Endothelial cell of umbilical vein (primary cell): ENCODE results near the gene SLC39A3. TPM values are rescaled to one million over a fixed set of nuclear protein-coding genes. Genes with fewer than 3 reads are reported as not detected.
"Not testable (repeated sequence)": the region's sequence is repeated elsewhere in the genome, so short reads cannot be mapped to it uniquely, and the experiment has no call there.

Experiments
- BruUV-seq: library from RNA; stranded (reverse); fragments of 400-500 nt; replicated peaks from 2 replicates; lab custom pipeline; 2021; lab: Mats Ljungman, UMichigan
- CTCF ChIA-PET: fragments of 300-600, 350-600 bp; sonication (Branson Sonifier 250); formaldehyde crosslinking; loops from one replicate; lab custom pipeline; 2021; ENCODE audit warnings: antibody characterized with exemption, inconsistent platforms; lab: Charles Lee
- POLR2A ChIA-PET: fragments of 300-600, 350-600 bp; sonication (Branson Sonifier 250); formaldehyde crosslinking; loops from one replicate; lab custom pipeline; 2021; ENCODE audit warnings: antibody characterized with exemption, inconsistent platforms; lab: Charles Lee
- DNase-seq: peaks from one replicate; pipeline ENCODE4 v3.0.0-alpha.2; 2011; ENCODE audit warnings: low read depth, low spot score
- FAIRE-seq: peaks from 2 replicates; lab custom pipeline; 2011; peaks lifted over from hg19 to GRCh38; lab: Jason Lieb, UNC
- H2AFZ ChIP-seq: 2 replicates; pipeline ENCODE4 v1.6.0; 2012; ENCODE audit warnings: low read depth, low read length, control low read depth, inconsistent platforms
- H3K27ac ChIP-seq: 2 replicates; pipeline ENCODE4 v1.5.1; 2011; ENCODE audit warnings: low read depth, mild to moderate bottlenecking, control low read depth, low read length, moderate library complexity; ENCODE audit not compliant: insufficient read depth
- H3K27me3 ChIP-seq, 2 experiments: 2 replicates each; pipeline versions ENCODE4 v1.6.0 to v1.6.1; 2011; ENCODE audit warnings: low read length in 2 of 2, mixed read lengths in 1 of 2; ENCODE audit not compliant: control insufficient read depth in 2 of 2, insufficient read depth in 2 of 2
- H3K36me3 ChIP-seq, 2 experiments: 2 replicates in 1 of 2; 3 replicates in 1 of 2; pipeline ENCODE4 v1.5.1; 2011; ENCODE audit warnings: low read length in 2 of 2, mild to moderate bottlenecking in 1 of 2, moderate library complexity in 1 of 2; ENCODE audit not compliant: control insufficient read depth in 2 of 2, insufficient read depth in 2 of 2; ENCODE audit errors: extremely low read depth in 1 of 2
- H3K4me1 ChIP-seq: 3 replicates; pipeline ENCODE4 v1.5.1; 2011; ENCODE audit warnings: mild to moderate bottlenecking, low read length; ENCODE audit not compliant: control insufficient read depth, insufficient read depth; ENCODE audit errors: extremely low read depth
- H3K4me2 ChIP-seq: 2 replicates; pipeline ENCODE4 v1.6.1; 2011; ENCODE audit warnings: low read length, control low read depth, mixed read lengths; ENCODE audit not compliant: insufficient read depth
- H3K4me3 ChIP-seq, 3 experiments: fragments of 200-600 bp in 1 of 3; sonication (generic), shearing (Covaris generic) in 1 of 3; replicated peaks in 1 of 3; 2 replicates each; pipeline ENCODE4 v1.5.1; 2011 to 2016; ENCODE audit warnings: control low read depth in 3 of 3, low read length in 3 of 3, mild to moderate bottlenecking in 2 of 3, inconsistent platforms in 1 of 3, low read depth in 1 of 3, moderate library complexity in 1 of 3; ENCODE audit not compliant: insufficient read depth in 1 of 3
- H3K79me2 ChIP-seq: 2 replicates; pipeline ENCODE4 v1.6.0; 2012; ENCODE audit warnings: low read length, inconsistent platforms; ENCODE audit not compliant: control insufficient read depth, insufficient read depth
- H3K9ac ChIP-seq: replicated peaks from 2 replicates; pipeline ENCODE3; 2011; ENCODE audit warnings: low read length, control low read depth; ENCODE audit not compliant: insufficient read depth; ENCODE audit errors: extremely low read depth
- H3K9me1 ChIP-seq: replicated peaks from 3 replicates; pipeline ENCODE4 v1.6.0; 2011; ENCODE audit warnings: mild to moderate bottlenecking, low read length; ENCODE audit not compliant: control insufficient read depth, insufficient read depth; ENCODE audit errors: extremely low read depth
- H3K9me3 ChIP-seq: replicated peaks from 2 replicates; pipeline ENCODE4 v1.5.1; 2012; ENCODE audit warnings: low read length, inconsistent platforms; ENCODE audit not compliant: control insufficient read depth, insufficient read depth
- H4K20me1 ChIP-seq: replicated peaks from 2 replicates; pipeline ENCODE3; 2011; ENCODE audit warnings: mild to moderate bottlenecking, low read length; ENCODE audit not compliant: control insufficient read depth, insufficient read depth; ENCODE audit errors: extremely low read depth
- EZH2 ChIP-seq: IDR thresholded peaks from 2 replicates; pipeline ENCODE4 v1.6.1; 2012; ENCODE audit warnings: borderline replicate concordance, low read depth, mild to moderate bottlenecking, moderate library complexity, low read length, inconsistent platforms; ENCODE audit not compliant: severe bottlenecking
- FOS ChIP-seq: IDR thresholded peaks from 2 replicates; pipeline ENCODE4 v1.6.1; 2011; ENCODE audit warnings: mild to moderate bottlenecking, low read length, moderate library complexity, borderline replicate concordance; ENCODE audit not compliant: insufficient read depth
- GATA2 ChIP-seq: IDR thresholded peaks from 2 replicates; pipeline ENCODE4 v1.7.0; 2011; ENCODE audit warnings: low read depth, mild to moderate bottlenecking, moderate library complexity, mixed read lengths, low read length; ENCODE audit not compliant: insufficient read length, insufficient read depth
- JUN ChIP-seq: IDR thresholded peaks from 2 replicates; pipeline ENCODE4 v1.6.1; 2011; ENCODE audit warnings: borderline replicate concordance, low read depth; ENCODE audit not compliant: insufficient read length, insufficient read depth
- MYC ChIP-seq: IDR thresholded peaks from one replicate; pipeline ENCODE4 v1.6.1; 2011; ENCODE audit warnings: mild to moderate bottlenecking, low read depth, low read length
- POLR2A ChIP-seq: IDR thresholded peaks from 2 replicates; pipeline ENCODE4 v1.6.1; 2012; ENCODE audit warnings: low read depth, mild to moderate bottlenecking, control low read depth, low read length
- POLR2AphosphoS5 ChIP-seq: IDR thresholded peaks from 2 replicates; pipeline ENCODE4 v1.6.1; 2012; ENCODE audit warnings: low read depth, mild to moderate bottlenecking, control low read depth, low read length, moderate library complexity; ENCODE audit not compliant: insufficient read depth
- dilution Hi-C: fragments of 300-500 bp; cut with MboI; formaldehyde crosslinking; loops from one replicate; pipeline ENCODE4 v1.15.0; 2019; ENCODE audit warnings: low sequenced_read_pairs; ENCODE audit not compliant: extremely low pct_ligation_motif_present
- intact Hi-C: fragments of 100-400 bp; cut with micrococcal nuclease; formaldehyde crosslinking; loops from one replicate; pipeline ENCODE4 v1.10.0; 2022
- polyA plus RNA-seq, 4 experiments: library from polyadenylated mRNA; depleted of rRNA in 3 of 4; stranded (reverse) in 3 of 4; unstranded in 1 of 4; fragments of >200 nt; gene quantifications; 2 replicates each; pipeline versions ENCODE4 v1.2.1 to v1.2.3, GENCODE V29; 2011 to 2012; ENCODE audit warnings: missing spikeins in 1 of 4
- total RNA-seq: library from RNA; stranded (reverse); gene quantifications from 2 replicates; pipeline ENCODE4 v1.2.3, GENCODE V29; 2021
- TF ChIP-seq, protein P1 (sequence below), 2 donors: IDR thresholded peaks; 1 replicate in 1 of 2; 2 replicates in 1 of 2; pipeline ENCODE4 v1.5.1; 2011; ENCODE audit warnings: low read length in 2 of 2, mild to moderate bottlenecking in 2 of 2, moderate library complexity in 2 of 2, control low read depth in 1 of 2, inconsistent platforms in 1 of 2, low read depth in 1 of 2; ENCODE audit not compliant: insufficient read depth in 1 of 2; ENCODE audit errors: extremely low read depth in 1 of 2
- TF ChIP-seq, protein P2 (sequence below): IDR thresholded peaks from 2 replicates; pipeline ENCODE4 v1.6.1; 2011; ENCODE audit not compliant: insufficient read depth, insufficient read length

SLC39A3 gene
- total and polyA plus RNA-seq, 2 donors (not counting 3 experiments of a cell fraction or from before 2014, with no cell fraction given) = 28.0 to 43.1 TPM

DNA sequence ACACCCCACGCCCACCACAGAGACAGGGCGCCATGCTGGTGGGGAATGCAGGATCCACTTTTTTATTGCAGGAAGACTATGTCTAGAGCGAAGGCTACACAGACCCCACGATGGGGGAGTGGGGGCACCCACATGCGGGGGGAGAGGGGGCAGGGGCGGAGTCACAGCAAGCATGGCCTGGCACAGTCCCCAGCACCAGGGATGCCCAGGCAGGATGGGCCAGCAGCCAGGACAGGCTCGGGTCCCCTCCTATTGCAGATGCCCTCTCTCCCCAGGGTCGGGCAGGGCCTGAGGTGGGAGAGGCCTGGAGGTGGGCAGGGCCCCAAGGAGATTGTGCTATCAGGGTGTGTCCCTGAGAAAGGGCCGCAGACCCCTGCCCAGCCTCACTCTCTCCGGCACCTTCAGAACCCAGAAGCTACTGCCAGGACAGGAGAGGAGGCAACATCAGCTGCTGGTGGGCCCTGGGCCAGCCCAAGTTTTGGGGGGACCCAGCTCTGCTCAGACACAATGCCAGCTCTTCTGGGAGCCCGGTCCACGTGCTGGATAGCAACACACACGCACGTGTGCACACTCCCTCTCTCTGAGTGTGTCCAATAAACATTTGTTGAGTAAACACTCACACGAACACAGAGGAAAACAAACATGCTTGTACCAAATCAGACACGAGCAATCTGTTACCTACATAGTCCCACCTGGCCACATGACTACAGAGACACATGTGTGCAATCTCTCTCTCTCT, 25.1 kb downstream of the SLC39A3 start:
- dilution Hi-C loops = no loop called here
- POLR2A ChIA-PET = no interaction called here
- FAIRE-seq = no peak

DNA sequence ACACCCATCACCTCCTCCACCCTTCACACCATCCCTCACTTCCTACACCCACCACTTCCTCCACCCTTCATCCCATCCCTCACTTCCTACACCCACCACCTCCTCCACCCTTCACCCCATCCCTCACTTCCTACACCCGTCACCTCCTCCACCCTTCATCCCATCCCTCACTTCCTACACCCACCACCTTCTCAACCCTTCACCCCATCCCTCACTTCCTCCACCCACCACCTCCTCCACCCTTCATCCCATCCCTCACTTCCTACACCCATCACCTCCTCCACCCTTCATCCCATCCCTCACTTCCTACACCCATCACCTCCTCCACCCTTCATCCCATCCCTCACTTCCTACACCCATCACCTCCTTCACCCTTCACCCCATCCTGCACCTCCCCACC, 25.7 kb downstream of the SLC39A3 start:
- H3K4me3 ChIP-seq, H3K36me3 ChIP-seq, H3K27me3 ChIP-seq, H3K4me1 ChIP-seq, FAIRE-seq, POLR2A ChIA-PET, dilution Hi-C loops, H2AFZ ChIP-seq, H4K20me1 ChIP-seq, H3K79me2 ChIP-seq, H3K27ac ChIP-seq, CTCF ChIA-PET, intact Hi-C loops, BruUV-seq, H3K9ac ChIP-seq, H3K4me2 ChIP-seq, H3K9me3 ChIP-seq, H3K9me1 ChIP-seq, DNase-seq: not testable (repeated sequence)

More for the DNA sequence above, 25.1 kb downstream of the SLC39A3 start:
- no TSS peak for BruUV-seq
- Histone ChIP-seq H3K27me3 (peaks cover under 1 to 2% of the 10 kb centered on the region in 2 experiments), H3K4me1 (no peaks in the 10 kb centered on the region), H3K4me2 (no peak overlapping the region), H3K4me3 (no peak overlapping the region), H3K9me3 (no peaks in the 10 kb centered on the region), H3K9me1 (no peaks in the 10 kb centered on the region), H3K27ac (no peak overlapping the region), H4K20me1 (no peaks in the 10 kb centered on the region), H3K9ac (no peak overlapping the region), H3K36me3 (no peaks in the 10 kb centered on the region), H3K79me2 (no peaks in the 10 kb centered on the region), H2AFZ (no peak overlapping the region)
- TF ChIP-seq FOS (no peak), POLR2AphosphoS5 (no peak), EZH2 (no peak), POLR2A (no peak), JUN (no peak), GATA2 (no peak), MYC (no peak)
- TF ChIP-seq, protein P1, sequence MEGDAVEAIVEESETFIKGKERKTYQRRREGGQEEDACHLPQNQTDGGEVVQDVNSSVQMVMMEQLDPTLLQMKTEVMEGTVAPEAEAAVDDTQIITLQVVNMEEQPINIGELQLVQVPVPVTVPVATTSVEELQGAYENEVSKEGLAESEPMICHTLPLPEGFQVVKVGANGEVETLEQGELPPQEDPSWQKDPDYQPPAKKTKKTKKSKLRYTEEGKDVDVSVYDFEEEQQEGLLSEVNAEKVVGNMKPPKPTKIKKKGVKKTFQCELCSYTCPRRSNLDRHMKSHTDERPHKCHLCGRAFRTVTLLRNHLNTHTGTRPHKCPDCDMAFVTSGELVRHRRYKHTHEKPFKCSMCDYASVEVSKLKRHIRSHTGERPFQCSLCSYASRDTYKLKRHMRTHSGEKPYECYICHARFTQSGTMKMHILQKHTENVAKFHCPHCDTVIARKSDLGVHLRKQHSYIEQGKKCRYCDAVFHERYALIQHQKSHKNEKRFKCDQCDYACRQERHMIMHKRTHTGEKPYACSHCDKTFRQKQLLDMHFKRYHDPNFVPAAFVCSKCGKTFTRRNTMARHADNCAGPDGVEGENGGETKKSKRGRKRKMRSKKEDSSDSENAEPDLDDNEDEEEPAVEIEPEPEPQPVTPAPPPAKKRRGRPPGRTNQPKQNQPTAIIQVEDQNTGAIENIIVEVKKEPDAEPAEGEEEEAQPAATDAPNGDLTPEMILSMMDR (IDR thresholded peaks at IDR 0.05; ENCODE audit: extremely low read depth in 1 of 2, insufficient read depth in 1 of 2, low read depth in 1 of 2, low read length in 2 of 2) = no peak
- TF ChIP-seq, protein P2, sequence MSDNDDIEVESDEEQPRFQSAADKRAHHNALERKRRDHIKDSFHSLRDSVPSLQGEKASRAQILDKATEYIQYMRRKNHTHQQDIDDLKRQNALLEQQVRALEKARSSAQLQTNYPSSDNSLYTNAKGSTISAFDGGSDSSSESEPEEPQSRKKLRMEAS = no peak
- intact Hi-C loops = no loop called here
- no peak for DNase-seq
- CTCF ChIA-PET = no interaction called here

DNA sequence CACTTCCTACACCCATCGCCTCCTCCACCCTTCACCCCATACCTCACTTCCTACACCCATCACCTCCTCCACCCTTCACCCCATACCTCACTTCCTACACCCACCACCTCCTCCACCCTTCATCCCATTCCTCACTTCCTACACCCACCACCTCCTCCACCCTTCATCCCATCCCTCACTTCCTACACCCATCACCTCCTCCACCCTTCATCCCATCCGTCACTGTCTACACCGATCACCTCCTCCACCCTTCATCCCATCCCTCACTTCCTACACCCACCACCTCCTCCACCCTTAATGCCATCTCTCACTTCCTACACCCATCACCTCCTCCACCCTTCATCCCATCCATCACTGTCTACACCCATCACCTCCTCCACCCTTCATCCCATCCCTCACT, 26.6 kb downstream of the SLC39A3 start:
- H3K79me2 ChIP-seq, H3K4me3 ChIP-seq, H2AFZ ChIP-seq, intact Hi-C loops, BruUV-seq, H3K4me2 ChIP-seq, H3K9me1 ChIP-seq, CTCF ChIA-PET, dilution Hi-C loops, H3K27ac ChIP-seq, H3K4me1 ChIP-seq, FAIRE-seq, H3K9ac ChIP-seq, DNase-seq, H3K9me3 ChIP-seq, H4K20me1 ChIP-seq, H3K27me3 ChIP-seq, H3K36me3 ChIP-seq, POLR2A ChIA-PET: not testable (repeated sequence)
